ENCODE measurements around the gene NABP1.

NABP1 gene

GRCh38 chr2:191713837-191714236, 35.9 kb downstream of the NABP1 start:
- no peak for DNase-seq

GRCh38 chr2:191714925-191715324, 37.0 kb downstream of the NABP1 start:
- peak; percentile 13 for DNase-seq

- no peak for DNase-seq
Measured at GRCh38 chr2:191715471-191715870, 37.5 kb downstream of the NABP1 start.

- DNase-seq = no peak
Measured at GRCh38 chr2:191719261-191719660, 41.3 kb downstream of the NABP1 start.

GRCh38 chr2:191719938-191720337, 42.0 kb downstream of the NABP1 start:
- no peak for DNase-seq

- no peak for DNase-seq
Measured at GRCh38 chr2:191721331-191721730, 43.4 kb downstream of the NABP1 start.

- DNase-seq = peak; percentile 33
Measured at GRCh38 chr2:191724015-191724414, 46.1 kb downstream of the NABP1 start.

GRCh38 chr2:191728750-191729624, 51.1 kb downstream of the NABP1 start:
- no peak for DNase-seq

- no peak for DNase-seq
Measured at GRCh38 chr2:191730263-191730662, 52.3 kb downstream of the NABP1 start.
